ENCODE results near the gene LDLRAD4.

DNA sequence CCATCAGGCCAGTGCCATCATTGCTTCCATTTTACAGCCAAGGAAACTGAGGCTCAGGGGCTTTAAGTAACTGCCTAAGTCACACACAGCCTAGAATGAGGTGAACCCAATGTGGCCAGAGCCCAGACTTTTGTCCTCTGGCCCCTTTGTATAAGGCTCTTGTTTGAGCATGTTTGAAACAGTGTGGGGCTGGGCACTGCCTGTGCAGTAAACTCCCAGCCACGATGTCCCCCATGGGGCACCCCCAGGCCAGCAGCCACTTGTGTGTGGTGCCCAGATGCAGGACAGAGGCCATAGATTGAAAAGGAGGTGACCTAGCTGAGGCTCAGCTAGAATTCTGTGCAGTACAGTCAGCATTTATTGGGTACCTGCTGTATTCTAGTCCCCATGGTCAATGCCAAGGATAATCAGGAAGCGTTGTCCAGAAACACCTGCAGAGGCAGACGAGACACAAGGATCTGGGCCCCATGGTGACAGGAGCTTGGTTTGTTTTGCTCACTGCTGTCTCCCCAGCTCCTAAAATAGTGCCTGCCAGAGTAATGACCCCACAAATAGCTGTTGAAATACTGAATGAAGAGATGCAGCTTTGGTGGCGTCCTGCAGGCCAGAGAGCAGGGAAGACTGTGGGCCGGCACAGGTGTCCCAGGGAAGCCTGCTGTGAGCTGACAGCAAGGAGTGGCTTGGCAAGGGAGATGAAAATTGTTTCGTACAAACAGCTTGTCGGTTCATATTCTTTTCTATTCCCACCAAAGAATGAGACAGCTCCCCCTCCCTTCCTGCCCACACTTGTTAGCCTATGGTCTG is 160.7 kb downstream of the LDLRAD4 start:
- no peak for TF ChIP-seq EZH2 (IDR thresholded peaks at IDR 0.05)
- no peak for TF ChIP-seq POLR2AphosphoS5 (IDR thresholded peaks at IDR 0.05; ENCODE audit: borderline replicate concordance, low read depth, low read length)
- TF ChIP-seq FOXP2 (optimal IDR thresholded peaks at IDR 0.05; ENCODE audit: control extremely low read depth, extremely low read length, insufficient read depth), result no peak

Measured in SK-N-MC (cell line).